ENCODE data around the gene MPPED1.

- no peak for TF ChIP-seq EZH2 (IDR thresholded peaks at IDR 0.05; ENCODE audit: low read depth)
- no peak for TF ChIP-seq CTCF (conservative IDR thresholded peaks at IDR 0.05)
Measured at GRCh38 chr22:43539572-43540528, 128.0 kb downstream of the MPPED1 start.
